Measurements from ENCODE around the gene MINK1. TPM values are rescaled to one million over a fixed set of nuclear protein-coding genes. Genes with fewer than 3 reads are reported as not detected.
"Not testable (repeated sequence)": the region's sequence is repeated elsewhere in the genome, so short reads cannot be mapped to it uniquely, and the experiment has no call there.

MINK1 gene
- total RNA-seq, 2 donors from 2014 or later: 40.1 to 42.2 TPM

GRCh38 chr17:4903051-4903818 lies 70.1 kb downstream of the MINK1 start, which contains the start of gene CHRNE:
CHRNE (minus strand) TSS chr17:4903098; CDS start chr17:4903063, 35 bp downstream.
- intact Hi-C loops (cut with DNase I): loop anchor here (5.0 to 10.0 kb wide), 2 partner anchors 82 to 191 kb away; partner anchors contain the start of genes ARRB2 (in 1 of the 2) and CAMTA2 (in 1 of the 2)
- ATAC-seq (peak; percentile 18 to 70), DNase-seq (peak; percentile 78)

DNA sequence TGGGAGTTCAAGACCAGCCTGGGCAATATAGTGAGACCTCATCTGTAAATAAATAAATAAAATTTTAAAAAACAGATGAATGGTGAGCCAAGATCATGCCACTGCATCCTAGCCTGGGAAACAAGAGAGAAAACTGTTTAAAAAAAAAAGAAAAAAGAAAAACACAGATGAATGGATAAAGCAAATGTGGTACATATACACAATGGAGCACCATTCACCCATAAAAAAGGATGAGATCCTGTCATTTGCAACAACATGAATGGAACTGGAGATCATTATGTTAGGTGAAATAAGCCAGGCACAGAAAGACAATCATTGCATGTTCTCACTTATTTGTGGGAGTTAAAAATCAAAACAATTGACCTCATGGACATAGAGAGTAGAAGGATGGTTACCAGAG lies 73.5 kb downstream of the MINK1 start:
- ATAC-seq, DNase-seq: not testable (repeated sequence)
- intact Hi-C loops (cut with DNase I): loop anchor here (5.0 to 10.0 kb wide), 2 partner anchors 78 to 81 kb away; partner anchors contain the start of gene CAMTA2 (in 2 of the 2)

- DNase-seq: no peak
- ATAC-seq: peak; percentile 18 to 25
- intact Hi-C loops (cut with DNase I): loop anchor here (5.0 to 10.0 kb wide), 2 partner anchors 76 to 79 kb away; partner anchors contain the start of gene CAMTA2 (in 2 of the 2)
Observed at GRCh38 chr17:4908301-4908700, 75.2 kb downstream of the MINK1 start.

DNA sequence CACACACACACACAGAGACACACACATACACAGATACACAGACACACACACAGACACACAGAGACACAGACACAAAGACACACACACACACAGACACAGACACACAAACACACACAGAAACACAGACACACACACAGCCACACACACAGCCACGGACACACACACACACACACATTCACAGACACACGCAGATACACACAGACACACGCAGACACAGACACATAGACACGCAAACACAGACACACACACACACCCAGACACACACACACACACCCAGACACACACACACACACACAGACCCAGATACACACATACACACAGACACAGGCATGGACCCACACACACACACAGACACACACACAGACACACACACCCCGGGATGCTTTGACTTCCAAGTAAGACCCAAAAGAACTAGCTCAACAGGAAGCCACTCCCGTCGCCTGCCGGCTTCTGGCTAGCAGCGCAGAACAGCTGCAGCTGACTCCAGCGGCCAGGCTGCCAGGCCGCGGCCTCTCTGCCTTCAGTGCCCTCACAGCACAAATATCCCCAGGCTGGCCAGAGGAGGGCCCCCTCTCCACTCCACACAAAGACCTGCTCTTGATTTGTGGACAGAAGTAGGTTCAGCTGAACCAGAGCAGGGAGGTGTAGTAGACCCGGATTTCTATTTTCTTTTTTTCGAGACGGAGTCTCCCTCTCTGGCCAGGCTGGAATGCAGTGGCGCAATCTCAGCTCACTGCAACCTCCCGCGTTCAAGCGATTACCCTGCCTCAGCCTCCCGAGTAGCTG lies 75.8 kb downstream of the MINK1 start:
- DNase-seq (peak; percentile 93), ATAC-seq (peak; percentile 96 to 98)
- intact Hi-C loops (cut with DNase I): loop anchor here (1.0 to 10.0 kb wide), 3 partner anchors 76 to 153 kb away; partner anchors contain the start of gene CAMTA2 (in 2 of the 2)

DNA sequence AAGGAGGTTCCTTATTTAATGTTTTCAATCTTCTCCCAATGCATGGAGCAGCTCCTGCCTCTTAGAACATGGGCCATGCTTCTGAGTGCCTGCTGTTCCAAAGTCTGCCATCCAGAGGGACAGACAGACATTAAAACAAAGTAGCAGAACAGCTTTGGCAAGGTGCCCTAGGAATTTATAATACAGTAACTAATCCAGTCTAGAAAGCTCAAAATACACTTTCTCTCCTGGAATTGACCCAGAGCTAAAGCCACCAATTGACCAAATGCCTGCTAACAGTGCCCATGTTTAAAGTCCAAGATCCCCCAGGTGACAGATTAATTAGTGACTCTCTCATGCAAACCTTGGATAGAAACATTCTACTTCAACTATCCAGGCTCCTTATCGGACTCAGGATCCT lies 80.9 kb downstream of the MINK1 start:
- no peak for DNase-seq
- no peak for ATAC-seq
- intact Hi-C loops (cut with DNase I): loop anchor here in 1 of 2 donors (10.0 kb wide), 1 partner anchor 151 kb away; no protein-coding TSS in a partner anchor

DNA sequence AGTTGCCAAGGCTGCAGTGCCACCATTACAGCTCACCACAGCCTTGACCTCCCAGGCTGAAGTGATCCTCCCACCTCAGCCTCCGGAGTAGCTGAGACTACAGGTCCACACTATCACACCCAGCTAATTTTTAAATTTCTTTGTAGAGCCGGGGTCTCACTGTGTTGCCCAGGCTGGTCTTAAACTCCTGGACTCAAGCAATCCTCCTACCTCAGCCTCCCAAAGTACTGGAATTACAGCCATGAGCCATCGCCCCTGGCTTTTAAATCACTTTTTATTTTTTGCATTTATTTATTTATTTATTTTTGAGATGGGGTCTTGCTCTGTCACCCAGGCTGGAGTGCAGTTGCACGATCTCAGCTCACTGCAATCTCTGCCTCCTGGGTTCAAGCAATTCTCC lies 81.4 kb downstream of the MINK1 start:
- ATAC-seq, DNase-seq: not testable (repeated sequence)
- intact Hi-C loops (cut with DNase I): loop anchor here in 1 of 2 donors (10.0 kb wide), 1 partner anchor 150 kb away; no protein-coding TSS in a partner anchor

DNA sequence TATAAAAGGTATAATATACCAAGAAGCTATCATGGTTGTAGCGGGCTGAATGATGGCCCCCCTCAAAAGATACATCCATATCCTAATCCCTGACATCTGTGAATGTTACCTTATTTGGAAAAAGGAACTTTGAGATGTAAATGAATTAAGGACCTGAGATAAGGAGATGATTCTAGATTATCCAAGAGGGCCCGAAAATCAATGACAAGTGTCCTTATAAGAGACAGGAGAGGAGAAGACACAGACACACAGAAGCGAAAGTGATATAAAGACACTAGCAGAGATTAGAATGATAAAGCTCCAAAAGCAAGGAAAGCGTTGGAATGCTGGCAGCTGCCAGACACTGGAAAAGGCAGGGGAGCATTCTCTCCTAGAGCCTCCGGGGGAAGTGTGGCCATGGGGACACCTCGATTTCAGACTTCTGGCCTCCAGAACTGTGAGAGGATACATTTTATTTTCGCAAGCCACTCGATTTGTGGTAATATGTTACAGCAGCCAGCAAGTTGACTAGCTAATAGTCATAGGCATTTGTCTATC lies 86.4 kb downstream of the MINK1 start:
- ATAC-seq: no peak
- no peak for DNase-seq
- intact Hi-C loops (cut with DNase I): loop anchor here in 1 of 2 donors (10.0 kb wide), 1 partner anchor 145 kb away; no protein-coding TSS in a partner anchor

DNA sequence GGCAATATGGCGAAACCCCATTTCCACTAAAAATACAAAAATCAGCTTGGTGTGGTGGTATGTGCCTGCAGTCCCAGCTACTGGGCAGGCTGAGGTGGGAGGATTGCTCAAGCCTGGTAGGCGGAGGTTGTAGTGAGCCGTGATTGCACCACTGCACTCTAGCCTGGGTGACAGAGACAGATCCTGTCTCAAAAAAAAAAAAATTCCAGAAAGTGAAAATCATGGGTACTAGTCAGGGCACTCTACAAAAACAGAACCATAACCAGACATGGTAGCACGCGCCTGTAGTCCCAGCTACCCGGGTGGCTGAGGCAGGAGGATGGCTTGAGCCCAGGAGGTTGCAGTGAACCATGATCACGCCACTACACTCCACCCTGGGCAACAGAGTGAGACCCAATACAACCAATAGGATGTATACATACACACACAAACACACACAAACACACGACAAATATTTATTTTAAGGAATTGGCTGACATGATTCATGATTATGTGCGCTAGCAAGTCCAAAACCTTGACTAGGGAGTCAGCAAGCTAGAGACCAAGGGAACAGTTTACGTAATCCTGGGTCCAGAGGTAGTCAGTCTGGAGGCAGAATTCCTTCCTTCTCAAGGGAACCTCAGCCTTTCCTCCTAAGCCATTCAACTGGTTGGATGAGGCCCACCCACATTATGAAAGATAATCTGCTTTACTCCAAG lies 87.4 kb downstream of the MINK1 start:
- ATAC-seq (peak; percentile 12 to 30), DNase-seq (no peak)
- intact Hi-C loops (cut with DNase I): no loop called here

DNA sequence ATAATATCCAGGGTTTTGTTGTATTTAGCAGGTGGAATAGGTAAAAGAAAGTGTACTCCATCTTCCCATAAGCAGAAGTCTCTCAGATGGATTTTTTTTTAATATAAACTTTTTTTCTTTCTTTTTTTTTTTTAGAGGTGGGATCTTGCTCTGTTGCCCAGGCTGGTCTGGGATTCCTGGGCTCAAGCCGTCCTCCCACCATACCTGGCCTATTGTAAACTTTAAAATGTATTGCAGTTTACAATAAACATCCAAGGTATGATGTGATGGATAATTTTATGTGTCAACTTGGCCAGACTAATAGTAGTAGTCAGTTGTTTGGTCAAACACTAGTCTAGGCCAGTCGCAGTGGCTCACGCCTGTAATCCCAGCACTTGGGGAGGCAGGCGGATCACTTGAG lies 88.2 kb downstream of the MINK1 start:
- ATAC-seq (no peak), DNase-seq (no peak)
- intact Hi-C loops (cut with DNase I): no loop called here

DNA sequence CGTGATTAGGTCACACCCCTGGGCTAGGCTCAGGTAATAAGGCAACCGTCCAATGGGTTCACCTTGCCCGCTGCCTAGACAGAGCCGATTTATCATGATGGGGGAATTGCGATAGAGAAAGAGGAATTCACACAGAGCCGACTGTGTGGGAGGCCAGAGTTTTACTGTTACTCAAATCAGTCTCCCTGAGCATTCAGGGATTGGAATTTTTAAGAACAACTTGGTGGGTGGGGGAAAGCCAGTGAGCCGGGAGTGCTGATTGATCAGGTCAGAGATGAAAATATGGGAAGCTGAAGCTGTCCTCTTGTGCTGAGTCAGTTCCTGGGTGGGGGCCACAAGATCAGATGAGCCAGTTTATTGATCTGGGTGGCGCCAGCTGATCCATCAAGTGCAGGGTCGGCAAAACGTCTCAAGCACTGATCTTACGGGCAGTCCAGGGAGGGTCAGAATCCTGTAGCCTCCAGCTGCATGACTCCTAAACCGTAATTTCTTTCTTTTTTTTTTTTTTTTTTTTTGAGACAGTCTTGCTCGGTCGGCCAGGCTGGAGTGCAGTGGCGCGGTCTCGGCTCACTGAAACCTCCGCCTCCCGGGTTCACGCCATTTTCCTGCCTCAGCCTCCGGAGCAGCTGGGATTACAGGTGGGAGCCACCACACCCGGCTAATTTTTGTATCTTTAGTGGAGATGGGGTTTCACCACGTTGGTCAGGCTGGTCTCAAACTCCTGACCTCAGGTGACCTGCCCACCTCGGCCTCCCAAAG lies 93.6 kb downstream of the MINK1 start:
- intact Hi-C loops (cut with DNase I): not testable (repeated sequence)

GRCh38 chr17:4928881-4929280 lies 95.7 kb downstream of the MINK1 start:
- intact Hi-C loops (cut with DNase I): no loop called here
- ATAC-seq: no peak
- DNase-seq: no peak

More for the DNA sequence above, 93.6 kb downstream of the MINK1 start:
- not testable (repeated sequence) for ATAC-seq, DNase-seq

DNA sequence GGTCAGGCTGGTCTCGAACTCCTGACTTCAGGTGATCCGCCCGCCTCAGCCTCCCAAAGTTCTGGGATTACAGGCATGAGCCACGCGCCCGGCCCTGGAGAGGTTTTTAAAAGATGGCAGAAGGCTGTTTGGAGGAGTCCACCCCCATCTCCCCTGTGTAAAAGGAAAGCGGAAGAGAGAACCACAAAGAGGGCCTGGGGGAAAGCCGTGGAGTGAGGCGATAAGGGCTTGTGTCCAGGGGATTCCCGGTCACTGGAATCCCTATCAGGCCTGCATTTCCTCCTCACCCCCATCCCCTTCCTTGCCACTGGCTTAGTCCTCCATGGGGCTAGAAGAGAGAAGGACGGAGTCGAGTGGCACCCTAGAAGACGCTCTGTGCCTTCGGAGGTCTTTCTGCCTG lies 98.8 kb downstream of the MINK1 start, which contains the start of gene GP1BA:
Gene GP1BA, plus strand, starts transcription at position 315 of the 400 bp plus-strand sequence. CDS start 328 bp downstream, outside the sequence.
- ATAC-seq (no peak), DNase-seq (no peak)
- intact Hi-C loops (cut with DNase I): no loop called here

GRCh38 chr17:4932756-4933155 lies 99.6 kb downstream of the MINK1 start:
- intact Hi-C loops (cut with DNase I): no loop called here
- DNase-seq (no peak), ATAC-seq (no peak)

DNA sequence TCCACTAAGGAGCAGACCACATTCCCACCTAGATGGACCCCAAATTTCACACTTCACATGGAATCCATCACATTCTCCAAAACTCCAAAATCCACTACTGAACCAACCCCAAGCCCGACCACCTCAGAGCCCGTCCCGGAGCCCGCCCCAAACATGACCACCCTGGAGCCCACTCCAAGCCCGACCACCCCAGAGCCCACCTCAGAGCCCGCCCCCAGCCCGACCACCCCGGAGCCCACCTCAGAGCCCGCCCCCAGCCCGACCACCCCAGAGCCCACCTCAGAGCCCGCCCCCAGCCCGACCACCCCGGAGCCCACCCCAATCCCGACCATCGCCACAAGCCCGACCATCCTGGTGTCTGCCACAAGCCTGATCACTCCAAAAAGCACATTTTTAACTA lies 100.5 kb downstream of the MINK1 start:
- DNase-seq (no peak), ATAC-seq (no peak)
- intact Hi-C loops (cut with DNase I): no loop called here

DNA sequence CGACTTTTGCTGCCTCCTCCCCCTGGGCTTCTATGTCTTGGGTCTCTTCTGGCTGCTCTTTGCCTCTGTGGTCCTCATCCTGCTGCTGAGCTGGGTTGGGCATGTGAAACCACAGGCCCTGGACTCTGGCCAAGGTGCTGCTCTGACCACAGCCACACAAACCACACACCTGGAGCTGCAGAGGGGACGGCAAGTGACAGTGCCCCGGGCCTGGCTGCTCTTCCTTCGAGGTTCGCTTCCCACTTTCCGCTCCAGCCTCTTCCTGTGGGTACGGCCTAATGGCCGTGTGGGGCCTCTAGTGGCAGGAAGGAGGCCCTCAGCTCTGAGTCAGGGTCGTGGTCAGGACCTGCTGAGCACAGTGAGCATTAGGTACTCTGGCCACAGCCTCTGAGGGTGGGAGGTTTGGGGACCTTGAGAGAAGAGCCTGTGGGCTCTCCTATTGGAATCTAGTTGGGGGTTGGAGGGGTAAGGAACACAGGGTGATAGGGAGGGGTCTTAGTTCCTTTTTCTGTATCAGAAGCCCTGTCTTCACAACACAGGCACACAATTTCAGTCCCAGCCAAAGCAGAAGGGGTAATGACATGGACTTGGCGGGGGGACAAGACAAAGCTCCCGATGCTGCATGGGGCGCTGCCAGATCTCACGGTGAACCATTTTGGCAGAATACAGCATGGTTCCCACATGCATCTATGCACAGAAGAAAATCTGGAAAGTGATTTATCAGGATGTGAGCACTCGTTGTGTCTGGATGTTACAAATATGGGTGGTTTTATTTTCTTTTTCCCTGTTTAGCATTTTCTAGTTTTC lies 101.2 kb downstream of the MINK1 start:
- intact Hi-C loops (cut with DNase I): no loop called here
- no peak for DNase-seq
- peak; percentile 38 to 55 for ATAC-seq

GRCh38 chr17:4935650-4936049 lies 102.5 kb downstream of the MINK1 start:
- intact Hi-C loops (cut with DNase I): no loop called here
- no peak for DNase-seq
- ATAC-seq: no peak

GRCh38 chr17:4936436-4936835 lies 103.3 kb downstream of the MINK1 start:
- intact Hi-C loops (cut with DNase I): no loop called here
- ATAC-seq: no peak
- no peak for DNase-seq
